ENCODE results near the gene BMP7. TPM values are rescaled to one million over a fixed set of nuclear protein-coding genes. Genes with fewer than 3 reads are reported as not detected.

Gene BMP7
- total and polyA plus RNA-seq, 12 donors: 0.74 to 6.7 (median 2.2) TPM; not detected in 3

DNA sequence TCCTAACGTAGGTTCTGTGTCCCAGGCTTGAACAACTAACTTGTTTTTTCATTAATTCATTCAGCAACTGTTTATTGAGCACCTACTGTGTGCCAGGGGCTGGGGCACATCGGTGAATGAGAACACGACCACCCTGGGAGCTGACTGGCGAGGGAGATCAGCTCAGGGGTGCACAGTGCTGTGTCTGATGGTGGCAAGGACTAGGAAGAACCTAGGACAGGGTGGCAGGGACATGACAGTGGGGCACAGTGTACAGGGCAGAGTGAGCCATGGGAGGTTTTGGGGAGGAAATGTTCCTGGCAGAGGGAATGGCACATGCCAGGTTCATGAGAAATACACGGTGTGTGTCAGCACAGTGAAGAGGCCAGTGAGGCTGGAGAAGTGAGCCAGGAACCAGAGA is 76.7 kb downstream of the BMP7 start:
- intact Hi-C loops (cut with DNase I): no loop called here
- Histone ChIP-seq H3K4me3 (no peak overlapping the region), H3K36me3 (replicated peaks in 1 of 2) (no peaks in the 10 kb centered on the region), H3K27me3 (no peaks in the 10 kb centered on the region), H3K27ac (no peak overlapping the region), H3K9me3 (replicated peaks in 1 of 3) (no peaks in the 10 kb centered on the region), H3K4me1 (replicated peaks in 1 of 2) (no peaks in the 10 kb centered on the region)
- no peak for TF ChIP-seq POLR2A (IDR thresholded peaks at IDR 0.05)
- TF ChIP-seq, protein P1, sequence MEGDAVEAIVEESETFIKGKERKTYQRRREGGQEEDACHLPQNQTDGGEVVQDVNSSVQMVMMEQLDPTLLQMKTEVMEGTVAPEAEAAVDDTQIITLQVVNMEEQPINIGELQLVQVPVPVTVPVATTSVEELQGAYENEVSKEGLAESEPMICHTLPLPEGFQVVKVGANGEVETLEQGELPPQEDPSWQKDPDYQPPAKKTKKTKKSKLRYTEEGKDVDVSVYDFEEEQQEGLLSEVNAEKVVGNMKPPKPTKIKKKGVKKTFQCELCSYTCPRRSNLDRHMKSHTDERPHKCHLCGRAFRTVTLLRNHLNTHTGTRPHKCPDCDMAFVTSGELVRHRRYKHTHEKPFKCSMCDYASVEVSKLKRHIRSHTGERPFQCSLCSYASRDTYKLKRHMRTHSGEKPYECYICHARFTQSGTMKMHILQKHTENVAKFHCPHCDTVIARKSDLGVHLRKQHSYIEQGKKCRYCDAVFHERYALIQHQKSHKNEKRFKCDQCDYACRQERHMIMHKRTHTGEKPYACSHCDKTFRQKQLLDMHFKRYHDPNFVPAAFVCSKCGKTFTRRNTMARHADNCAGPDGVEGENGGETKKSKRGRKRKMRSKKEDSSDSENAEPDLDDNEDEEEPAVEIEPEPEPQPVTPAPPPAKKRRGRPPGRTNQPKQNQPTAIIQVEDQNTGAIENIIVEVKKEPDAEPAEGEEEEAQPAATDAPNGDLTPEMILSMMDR (IDR thresholded peaks at IDR 0.05): no peak
- 75 to 87% (median 82%) methylated on average over 5 of the region's 5 CpGs for WGBS, 4 donors
- no peak for DNase-seq

DNA sequence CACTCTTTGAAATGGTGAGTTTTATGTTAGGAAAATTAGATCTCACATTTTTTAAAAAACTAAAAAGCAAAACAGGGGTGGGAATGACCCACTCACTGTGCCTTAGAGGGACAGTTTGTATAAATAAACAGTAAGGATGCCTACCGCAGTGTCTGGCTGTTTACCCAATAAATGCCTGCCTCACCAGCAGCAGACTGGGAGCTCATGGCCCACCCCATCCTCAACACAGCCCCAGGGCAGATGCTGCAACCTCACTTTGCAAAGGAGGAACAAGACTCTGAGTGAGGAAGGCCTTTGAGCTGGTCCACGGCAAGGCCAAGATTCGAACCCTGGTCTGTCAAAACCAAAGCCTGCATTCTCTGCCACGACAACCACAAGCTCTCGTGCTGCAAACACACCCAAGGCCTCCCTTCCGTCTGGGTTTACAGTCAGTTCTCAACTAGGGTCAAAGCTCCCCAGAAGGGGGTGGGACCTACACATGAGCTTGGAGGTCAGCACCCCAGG is 77.8 kb downstream of the BMP7 start:
- no peaks in the 10 kb centered on the region for H3K27me3 ChIP-seq
- no peaks in the 10 kb centered on the region for H3K36me3 ChIP-seq (replicated peaks in 1 of 2)
- intact Hi-C loops (cut with DNase I): no loop called here
- no peaks in the 10 kb centered on the region for H3K4me1 ChIP-seq (replicated peaks in 1 of 2)
- H3K27ac ChIP-seq: no peak overlapping the region
- H3K4me3 ChIP-seq: no peak overlapping the region
- H3K9me3 ChIP-seq (replicated peaks in 1 of 3): no peaks in the 10 kb centered on the region
- TF ChIP-seq, protein P1 (IDR thresholded peaks at IDR 0.05): no peak
- TF ChIP-seq POLR2A (IDR thresholded peaks at IDR 0.05): no peak
- no peak for DNase-seq
- WGBS, 4 donors: 76 to 90% (median 81%) methylated on average over 6 of the region's 6 CpGs

DNA sequence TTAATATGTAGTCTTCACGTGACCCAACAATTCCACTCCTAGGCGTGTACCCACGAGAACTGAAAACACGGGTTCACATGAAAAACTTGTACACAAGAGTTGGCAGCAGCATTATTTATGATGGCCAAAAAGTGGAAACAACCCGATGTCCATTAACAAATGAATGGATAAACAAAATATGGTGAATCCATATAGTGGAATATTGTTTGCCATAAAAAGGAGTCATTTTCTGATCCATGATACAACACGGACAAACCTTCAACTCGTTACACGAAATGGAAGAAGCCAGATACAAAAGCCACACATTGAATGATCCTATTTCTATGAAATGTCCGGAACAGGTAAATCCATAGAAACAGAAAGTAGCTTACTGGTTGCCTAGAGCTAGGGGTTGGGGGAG is 78.4 kb downstream of the BMP7 start:
- Histone ChIP-seq H3K4me3 (no peak overlapping the region), H3K36me3 (replicated peaks in 1 of 2) (no peaks in the 10 kb centered on the region), H3K27ac (no peak overlapping the region), H3K27me3 (no peaks in the 10 kb centered on the region), H3K4me1 (replicated peaks in 1 of 2) (no peaks in the 10 kb centered on the region), H3K9me3 (replicated peaks in 1 of 3) (no peaks in the 10 kb centered on the region)
- 84 to 91% (median 88%) methylated on average over 9 of the region's 9 CpGs for WGBS, 4 donors
- no peak for DNase-seq
- intact Hi-C loops (cut with DNase I): no loop called here
- TF ChIP-seq, protein P1 (IDR thresholded peaks at IDR 0.05): no peak
- no peak for TF ChIP-seq POLR2A (IDR thresholded peaks at IDR 0.05)

DNA sequence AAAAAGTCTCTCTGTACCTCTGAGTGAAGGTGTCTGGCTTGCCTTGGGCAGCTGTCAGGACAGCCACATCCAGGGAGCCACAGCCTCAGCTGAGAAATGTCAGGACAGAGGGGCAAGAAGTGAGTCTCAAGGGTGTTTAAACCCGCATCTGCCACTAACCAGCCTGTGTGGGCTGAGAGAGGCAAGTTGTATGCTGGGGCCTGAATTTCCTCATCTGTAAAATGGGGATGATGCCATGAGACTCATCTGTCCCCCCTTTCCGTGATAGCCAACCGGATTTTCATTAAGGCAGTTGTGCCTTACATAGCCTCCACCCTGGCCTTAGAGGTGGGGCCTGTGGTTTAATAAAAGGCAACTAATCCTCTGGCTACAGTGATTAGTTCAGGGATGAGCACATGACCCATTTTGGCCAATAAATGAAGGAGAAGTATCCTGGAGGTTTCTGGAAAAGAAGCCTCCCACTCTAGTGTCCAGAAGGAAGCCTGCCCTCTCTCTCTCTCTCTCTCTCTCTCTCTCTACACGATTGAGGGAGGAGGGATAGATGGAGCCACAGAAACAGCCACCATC is 79.3 kb downstream of the BMP7 start:
- no peak overlapping the region for H3K27ac ChIP-seq
- no peaks in the 10 kb centered on the region for H3K36me3 ChIP-seq (replicated peaks in 1 of 2)
- no peaks in the 10 kb centered on the region for H3K27me3 ChIP-seq
- no peak for TF ChIP-seq POLR2A (IDR thresholded peaks at IDR 0.05)
- TF ChIP-seq, protein P1 (IDR thresholded peaks at IDR 0.05): no peak
- no peaks in the 10 kb centered on the region for H3K9me3 ChIP-seq (replicated peaks in 1 of 3)
- H3K4me1 ChIP-seq (replicated peaks in 1 of 2): no peaks in the 10 kb centered on the region
- DNase-seq: no peak
- intact Hi-C loops (cut with DNase I): no loop called here
- WGBS, 4 donors: 67 to 82% (median 75%) methylated on average over 4 of the region's 4 CpGs
- no peak overlapping the region for H3K4me3 ChIP-seq

Measured in adrenal gland (tissue), 12 donors.